H1 (cell line): ENCODE measurements around the gene CUL1. TPM values are rescaled to one million over a fixed set of nuclear protein-coding genes. Genes with fewer than 3 reads are reported as not detected.

Source experiments
- CTCF ChIA-PET: fragments of 300-600 bp; sonication (Branson Sonifier 250); formaldehyde crosslinking; loops from one replicate; lab custom pipeline; 2021; ENCODE audit not compliant: partially characterized antibody; lab: Charles Lee
- POLR2A ChIA-PET: fragments of 300-600 bp; sonication (Branson Sonifier 250); formaldehyde crosslinking; loops from one replicate; lab custom pipeline; 2021; ENCODE audit warnings: inconsistent platforms; ENCODE audit not compliant: partially characterized antibody; lab: Charles Lee
- DNase-seq, 2 experiments: peaks; one replicate each; pipeline versions ENCODE4 v3.0.0 to v3.0.0-alpha.2; 2010 to 2022; ENCODE audit warnings: low spot score in 2 of 2, low read depth in 1 of 2, mixed read lengths in 1 of 2
- FAIRE-seq: peaks from 2 replicates; lab custom pipeline; 2011; peaks lifted over from hg19 to GRCh38; lab: Jason Lieb, UNC
- H2AFZ ChIP-seq: 2 replicates; pipeline ENCODE4 v1.8.1; 2012; ENCODE audit warnings: low read length, inconsistent platforms
- H2AK5ac ChIP-seq: 2 replicates; pipeline ENCODE4 v1.6.1; 2013; ENCODE audit warnings: low read depth, low read length
- H2BK120ac ChIP-seq: replicated peaks from 2 replicates; pipeline ENCODE3; 2013; ENCODE audit warnings: low read depth, low read length, inconsistent platforms
- H2BK12ac ChIP-seq: 2 replicates; pipeline ENCODE4 v1.6.1; 2013; ENCODE audit warnings: low read depth, low read length
- H2BK15ac ChIP-seq: 2 replicates; pipeline ENCODE4 v1.6.1; 2013; ENCODE audit warnings: low read length
- H2BK20ac ChIP-seq: 2 replicates; pipeline ENCODE4 v1.6.1; 2013; ENCODE audit warnings: low read length
- H2BK5ac ChIP-seq: 2 replicates; pipeline ENCODE4 v1.6.1; 2013; ENCODE audit warnings: low read depth, low read length
- H3K14ac ChIP-seq: 2 replicates; pipeline ENCODE4 v1.6.1; 2013; ENCODE audit warnings: inconsistent platforms; ENCODE audit not compliant: insufficient read length
- H3K18ac ChIP-seq: 2 replicates; pipeline ENCODE4 v1.6.1; 2013; ENCODE audit warnings: low read length; ENCODE audit errors: extremely low read depth
- H3K23ac ChIP-seq: 2 replicates; pipeline ENCODE4 v1.6.1; 2013; ENCODE audit warnings: inconsistent platforms; ENCODE audit not compliant: insufficient read length
- H3K23me2 ChIP-seq: 2 replicates; pipeline ENCODE4 v1.6.1; 2013; ENCODE audit warnings: low read depth, low read length
- H3K27ac ChIP-seq: 2 replicates; pipeline ENCODE4 v1.6.1; 2011; ENCODE audit warnings: low read depth, low read length, inconsistent platforms
- H3K27me3 ChIP-seq, 4 experiments: replicated peaks in 1 of 4; 1 replicate in 1 of 4; 2 replicates in 3 of 4; pipeline versions ENCODE4 v1.6.1 to v1.8.1; 2011 to 2013; ENCODE audit warnings: low read length in 3 of 4, mild to moderate bottlenecking in 3 of 4, inconsistent platforms in 2 of 4, mixed read lengths in 2 of 4, moderate library complexity in 1 of 4; ENCODE audit not compliant: control insufficient read depth in 3 of 4, insufficient read depth in 3 of 4; ENCODE audit errors: extremely low read depth in 1 of 4
- H3K36me3 ChIP-seq, 4 experiments: 2 replicates each; pipeline versions ENCODE4 v1.6.1 to v1.8.1; 2011 to 2013; ENCODE audit warnings: mild to moderate bottlenecking in 4 of 4, low read length in 3 of 4, moderate library complexity in 2 of 4, control low read depth in 1 of 4, inconsistent platforms in 1 of 4; ENCODE audit not compliant: insufficient read depth in 4 of 4, control insufficient read depth in 2 of 4
- H3K4ac ChIP-seq: replicated peaks from 2 replicates; pipeline ENCODE3; 2013; ENCODE audit warnings: low read length, low read depth, mixed read lengths, inconsistent platforms; ENCODE audit not compliant: insufficient read length
- H3K4me1 ChIP-seq, 4 experiments: replicated peaks in 1 of 4; 1 replicate in 1 of 4; 2 replicates in 3 of 4; pipeline versions ENCODE4 v1.6.1 to v1.8.1; 2011 to 2013; ENCODE audit warnings: low read length in 3 of 4, inconsistent platforms in 2 of 4, mixed read lengths in 1 of 4; ENCODE audit not compliant: insufficient read depth in 4 of 4, control insufficient read depth in 3 of 4
- H3K4me2 ChIP-seq, 2 experiments: 2 replicates each; pipeline versions ENCODE4 v1.6.1 to v1.8.1; 2011 to 2013; ENCODE audit warnings: low read depth in 2 of 2, low read length in 2 of 2, control low read depth in 1 of 2, inconsistent platforms in 1 of 2, mild to moderate bottlenecking in 1 of 2; ENCODE audit not compliant: insufficient read depth in 1 of 2
- H3K4me3 ChIP-seq, 4 experiments: fragments of 200-600, 300-600 bp in 1 of 4; sonication (generic), shearing (Covaris generic), sonication (Bioruptor Twin) in 1 of 4; 2 replicates each; pipeline versions ENCODE4 v1.5.1 to v1.8.1; 2011 to 2016; ENCODE audit warnings: low read length in 4 of 4, low read depth in 3 of 4, control low read depth in 2 of 4, inconsistent platforms in 2 of 4, mild to moderate bottlenecking in 2 of 4, mixed read lengths in 1 of 4, moderate library complexity in 1 of 4; ENCODE audit not compliant: insufficient read depth in 2 of 4; ENCODE audit errors: extremely low read depth in 1 of 4
- H3K56ac ChIP-seq: replicated peaks from 2 replicates; pipeline ENCODE3; 2013; ENCODE audit warnings: low read depth, mild to moderate bottlenecking, mixed read lengths, low read length, inconsistent platforms; ENCODE audit not compliant: insufficient read length
- H3K79me1 ChIP-seq: 2 replicates; pipeline ENCODE4 v1.6.1; 2013; ENCODE audit warnings: low read depth, low read length, control low read depth
- H3K79me2 ChIP-seq, 2 experiments: 2 replicates each; pipeline versions ENCODE4 v1.6.1 to v1.8.1; 2012 to 2013; ENCODE audit warnings: low read length in 2 of 2, mild to moderate bottlenecking in 2 of 2, inconsistent platforms in 1 of 2; ENCODE audit not compliant: insufficient read depth in 2 of 2, control insufficient read depth in 1 of 2
- H3K9ac ChIP-seq, 4 experiments: replicated peaks in 1 of 4; 1 replicate in 1 of 4; 2 replicates in 3 of 4; pipeline versions ENCODE4 v1.6.1 to v1.8.1; 2011 to 2013; ENCODE audit warnings: low read depth in 3 of 4, low read length in 3 of 4, control low read depth in 2 of 4, mild to moderate bottlenecking in 2 of 4, moderate library complexity in 2 of 4, inconsistent platforms in 1 of 4; ENCODE audit errors: extremely low read depth in 1 of 4
- H3K9me3 ChIP-seq, 2 experiments: 2 replicates each; pipeline versions ENCODE4 v1.6.1 to v1.8.1; 2012 to 2013; ENCODE audit warnings: mild to moderate bottlenecking in 2 of 2, moderate library complexity in 2 of 2, control low read depth in 1 of 2, inconsistent platforms in 1 of 2, low read depth in 1 of 2, low read length in 1 of 2, mixed read lengths in 1 of 2; ENCODE audit not compliant: insufficient read depth in 2 of 2
- H4K20me1 ChIP-seq, 2 experiments: replicated peaks in 1 of 2; 2 replicates each; pipeline versions ENCODE3 to v1.8.1; 2011 to 2013; ENCODE audit warnings: inconsistent platforms in 2 of 2, low read length in 2 of 2, mild to moderate bottlenecking in 1 of 2; ENCODE audit not compliant: insufficient read depth in 2 of 2, control insufficient read depth in 1 of 2
- H4K5ac ChIP-seq: 2 replicates; pipeline ENCODE4 v1.6.1; 2013; ENCODE audit warnings: low read length, low read depth, mixed read lengths, inconsistent platforms; ENCODE audit not compliant: insufficient read length
- H4K8ac ChIP-seq: 2 replicates; pipeline ENCODE4 v1.8.0; 2013; ENCODE audit warnings: mild to moderate bottlenecking, moderate library complexity, low read length, inconsistent platforms; ENCODE audit not compliant: insufficient read depth; ENCODE audit errors: extremely low read depth
- H4K91ac ChIP-seq: replicated peaks from 2 replicates; pipeline ENCODE3; 2013; ENCODE audit warnings: low read length, mixed read lengths, inconsistent platforms; ENCODE audit not compliant: insufficient read length
- BACH1 ChIP-seq: IDR thresholded peaks from 2 replicates; pipeline ENCODE4 v1.6.1; 2012; ENCODE audit warnings: low read length, improper control_type of control experiment
- CREB1 ChIP-seq: IDR thresholded peaks from 2 replicates; pipeline ENCODE4 v1.6.1; 2012; ENCODE audit warnings: inconsistent platforms
- E2F6 ChIP-seq: IDR thresholded peaks from 2 replicates; pipeline ENCODE4 v1.6.1; 2012; ENCODE audit warnings: inconsistent platforms
- GABPA ChIP-seq: IDR thresholded peaks from 2 replicates; pipeline ENCODE4 v1.6.1; 2011; ENCODE audit warnings: mild to moderate bottlenecking, low read length, moderate library complexity, borderline replicate concordance; ENCODE audit not compliant: insufficient read depth
- JUN ChIP-seq: IDR thresholded peaks from 2 replicates; pipeline ENCODE4 v1.6.1; 2011; ENCODE audit warnings: low read depth, mild to moderate bottlenecking, improper control_type of control experiment, low read length
- MAX ChIP-seq: IDR thresholded peaks from 2 replicates; pipeline ENCODE4 v1.6.1; 2012; ENCODE audit warnings: inconsistent platforms
- NRF1 ChIP-seq: IDR thresholded peaks from 2 replicates; pipeline ENCODE4 v1.6.1; 2011; ENCODE audit warnings: mild to moderate bottlenecking, low read depth, low read length, improper control_type of control experiment
- POLR2A ChIP-seq, 2 experiments: IDR thresholded peaks; 1 replicate in 1 of 2; 2 replicates in 1 of 2; pipeline ENCODE4 v1.6.1; 2011; ENCODE audit warnings: low read depth in 2 of 2, low read length in 2 of 2, mild to moderate bottlenecking in 2 of 2; ENCODE audit errors: control extremely low read depth in 1 of 2
- SAP30 ChIP-seq: fragments of 300-600 bp; sonication (generic); IDR thresholded peaks from 2 replicates; pipeline ENCODE4 v1.7.1; 2012; ENCODE audit warnings: low read length, moderate library complexity, mild to moderate bottlenecking, inconsistent platforms; ENCODE audit not compliant: insufficient read depth, insufficient replicate concordance
- SP1 ChIP-seq: IDR thresholded peaks from 2 replicates; pipeline ENCODE4 v1.6.1; 2011; ENCODE audit warnings: low read depth, low read length
- TAF1 ChIP-seq: IDR thresholded peaks from 2 replicates; pipeline ENCODE4 v1.6.1; 2011; ENCODE audit warnings: mild to moderate bottlenecking, low read depth, low read length
- TAF7 ChIP-seq: optimal IDR thresholded peaks from 2 replicates; pipeline ENCODE3; 2011; ENCODE audit warnings: low read depth, mild to moderate bottlenecking, inconsistent platforms, low read length, moderate library complexity, borderline replicate concordance
- TBP ChIP-seq: IDR thresholded peaks from 2 replicates; pipeline ENCODE4 v1.6.1; 2011; ENCODE audit warnings: low read depth, low read length, improper control_type of control experiment
- USF2 ChIP-seq: IDR thresholded peaks from 2 replicates; pipeline ENCODE4 v1.6.1; 2011; ENCODE audit warnings: low read length, improper control_type of control experiment
- WGBS, 2 experiments: shearing (Covaris generic) in 1 of 2; methylation state at CpG; one replicate each; pipeline versions ENCODE4 v1.1.6 to v1.1.7; 2013 to 2015; ENCODE audit warnings: low lambda C conversion rate in 2 of 2, mixed read lengths in 2 of 2, inconsistent platforms in 1 of 2, low coverage in 1 of 2, missing lambda C conversion rate in 1 of 2; ENCODE audit not compliant: insufficient replicate concordance in 2 of 2, insufficient coverage in 1 of 2, insufficient read length in 1 of 2; ENCODE audit errors: extremely low coverage in 1 of 2, missing lambda C conversion rate in 1 of 2; 5-methylcytosine and 5-hydroxymethylcytosine counted together
- polyA plus RNA-seq, 7 experiments: library from polyadenylated mRNA; depleted of rRNA in 3 of 7; stranded (reverse) in 5 of 7; unstranded in 2 of 7; fragments of >200 nt in 5 of 7; fragments of 200-250 nt in 2 of 7; gene quantifications; 1 replicate in 5 of 7; 2 replicates in 1 of 7; 4 replicates in 1 of 7; pipeline versions ENCODE4 v1.2.1 to v1.2.3, GENCODE V29; 2011 to 2013; ENCODE audit warnings: missing spikeins in 2 of 7, mixed read lengths in 2 of 7
- total RNA-seq: library from RNA; stranded (reverse); fragmentation: NEBNext Ultra II Directional; extraction: Animal tissue kit (Norgen Biotek cat#: 25700); gene quantifications from 2 replicates; pipeline ENCODE4 v1.2.1, GENCODE V29; 2021

CUL1 gene
- total and polyA plus RNA-seq, 2 of the 8 experiments (the other 6 are each of a cell fraction or from before 2014, with no cell fraction given): 33.0 to 77.3 TPM

- no peak overlapping the region for H2BK20ac ChIP-seq
- 80 to 100% methylated on average over 2 to 4 of the region's 4 CpGs for WGBS, 2 experiments
- H3K27ac ChIP-seq: no peak overlapping the region
- peaks cover 4 to 11% of the 10 kb centered on the region in 2 experiments for H3K9me3 ChIP-seq
- no peak overlapping the region for H4K8ac ChIP-seq
- no peak overlapping the region for H4K91ac ChIP-seq
- POLR2A ChIA-PET: no interaction called here
- no peak overlapping the region for H3K4ac ChIP-seq
- CTCF ChIA-PET: interaction anchor here (1.0 kb wide), 1 partner anchor 34 kb away, joined by 4 read pairs; no protein-coding TSS in a partner anchor
- no peak overlapping the region for H3K23ac ChIP-seq
- H3K18ac ChIP-seq: no peak overlapping the region
- H3K79me2 ChIP-seq: no peaks in the 10 kb centered on the region
- no peaks in the 10 kb centered on the region for H3K36me3 ChIP-seq
- H2BK5ac ChIP-seq: no peak overlapping the region
- FAIRE-seq: no peak
- no peak overlapping the region for H2AFZ ChIP-seq
- no peak overlapping the region for H3K9ac ChIP-seq
- no peak overlapping the region for H2BK12ac ChIP-seq
- H2BK15ac ChIP-seq: no peak overlapping the region
- H4K20me1 ChIP-seq: no peaks in the 10 kb centered on the region
- H3K23me2 ChIP-seq: no peaks in the 10 kb centered on the region; the same call in 1 of the 2 replicates
- no peak overlapping the region for H3K56ac ChIP-seq
- no peaks in the 10 kb centered on the region for H3K4me1 ChIP-seq
- no peak overlapping the region for H3K4me3 ChIP-seq
- DNase-seq: no peak
- H3K79me1 ChIP-seq: no peaks in the 10 kb centered on the region
- no peak overlapping the region for H3K4me2 ChIP-seq
- H3K14ac ChIP-seq: no peak overlapping the region
- H4K5ac ChIP-seq: no peak overlapping the region
- no peaks in the 10 kb centered on the region for H3K27me3 ChIP-seq
- no peak overlapping the region for H2AK5ac ChIP-seq
- H2BK120ac ChIP-seq: no peak overlapping the region
- TF ChIP-seq GABPA (no peak), TBP (no peak), USF2 (no peak), JUN (no peak), CREB1 (no peak), SAP30 (no peak), BACH1 (no peak), NRF1 (no peak), POLR2A (IDR thresholded peaks at IDR 0.05; ENCODE audit: control extremely low read depth in 1 of 2, low read depth in 2 of 2, low read length in 2 of 2) (no peak), SP1 (no peak), E2F6 (no peak), TAF1 (no peak), TAF7 (no peak), MAX (no peak)
These were observed 28.3 kb upstream of the CUL1 start for GRCh38 chr7:148670374-148670773.
